HEK293 (cell line): ENCODE data around the gene ADGRD1.

Experiments
- CTCF ChIA-PET: fragments of 350-600 bp; formaldehyde crosslinking; extraction: SDS; loops from one replicate; lab custom pipeline; 2021; ENCODE audit warnings: antibody characterized with exemption; lab: Yijun Ruan, JAX
- POLR2A ChIA-PET: fragments of 300-600 bp; formaldehyde crosslinking; extraction: SDS; loops from one replicate; lab custom pipeline; 2020; ENCODE audit warnings: antibody characterized with exemption, inconsistent platforms; lab: Yijun Ruan, JAX
- H3K27ac ChIP-seq: fragments of 200-500 bp; sonication (Bioruptor generic); 2 replicates; pipeline ENCODE4 v1.5.1; 2014; ENCODE audit warnings: low read depth, low read length, control low read depth, inconsistent platforms; ENCODE audit errors: extremely low read depth
- H3K36me3 ChIP-seq, 2 experiments: fragments of 200-500 bp in 1 of 2; sonication (Bioruptor generic) in 1 of 2; 1 replicate in 1 of 2; 2 replicates in 1 of 2; pipeline ENCODE4 v1.5.1; 2014 to 2017; ENCODE audit warnings: inconsistent platforms in 2 of 2, low read length in 2 of 2; ENCODE audit not compliant: control insufficient read depth in 2 of 2, insufficient read depth in 1 of 2
- H3K4me1 ChIP-seq: fragments of 200-500 bp; sonication (Bioruptor generic); 2 replicates; pipeline ENCODE4 v1.5.1; 2014; ENCODE audit warnings: mild to moderate bottlenecking, low read length, inconsistent platforms; ENCODE audit not compliant: control insufficient read depth, insufficient read depth
- H3K4me3 ChIP-seq: 2 replicates; pipeline ENCODE4 v1.5.1; 2011; ENCODE audit warnings: low read depth, mild to moderate bottlenecking, control low read depth, low read length, moderate library complexity
- H3K9me3 ChIP-seq: fragments of 200-500 bp; sonication (Bioruptor generic); 2 replicates; pipeline ENCODE4 v1.5.1; 2014; ENCODE audit warnings: low read depth, low read length, inconsistent platforms; ENCODE audit not compliant: control insufficient read depth, insufficient read depth
- BCL11B ChIP-seq: fragments of 450-650 bp; formaldehyde crosslinking; IDR thresholded peaks from 2 replicates; pipeline ENCODE4 v1.5.1; 2016; ENCODE audit warnings: low read depth, missing biosample characterization, missing genetic modification characterization
- GLIS1 ChIP-seq: fragments of 450-650 bp; formaldehyde crosslinking; IDR thresholded peaks from 2 replicates; pipeline ENCODE4 v1.5.1; 2016; ENCODE audit warnings: missing biosample characterization, missing genetic modification characterization
- PRDM2 ChIP-seq: fragments of 450-650 bp; formaldehyde crosslinking; IDR thresholded peaks from 2 replicates; pipeline ENCODE4 v1.5.1; 2016; ENCODE audit warnings: missing biosample characterization, missing genetic modification characterization, borderline replicate concordance
- ZBTB11 ChIP-seq: fragments of 450-650 bp; formaldehyde crosslinking; conservative IDR thresholded peaks from 2 replicates; pipeline ENCODE4 v1.5.1; 2016; ENCODE audit warnings: low read depth, missing biosample characterization, missing genetic modification characterization
- ZBTB21 ChIP-seq: fragments of 450-650 bp; formaldehyde crosslinking; IDR thresholded peaks from 2 replicates; pipeline ENCODE4 v1.5.1; 2017; ENCODE audit warnings: missing biosample characterization, missing genetic modification characterization
- ZEB2 ChIP-seq: fragments of 450-650 bp; formaldehyde crosslinking; IDR thresholded peaks from 2 replicates; pipeline ENCODE4 v1.5.1; 2016; ENCODE audit warnings: missing biosample characterization, missing genetic modification characterization
- ZNF146 ChIP-seq: fragments of 450-650 bp; formaldehyde crosslinking; IDR thresholded peaks from 2 replicates; pipeline ENCODE4 v1.5.1; 2016; ENCODE audit warnings: missing biosample characterization, missing genetic modification characterization
- ZNF175 ChIP-seq: fragments of 450-650 bp; formaldehyde crosslinking; IDR thresholded peaks from 2 replicates; pipeline ENCODE4 v1.5.1; 2016; ENCODE audit warnings: missing biosample characterization, missing genetic modification characterization
- ZNF2 ChIP-seq: fragments of 450-650 bp; formaldehyde crosslinking; IDR thresholded peaks from 2 replicates; pipeline ENCODE4 v1.5.1; 2016; ENCODE audit warnings: missing biosample characterization, missing genetic modification characterization
- ZNF311 ChIP-seq: fragments of 450-650 bp; formaldehyde crosslinking; IDR thresholded peaks from 2 replicates; pipeline ENCODE4 v1.5.1; 2017; ENCODE audit warnings: missing biosample characterization, missing genetic modification characterization, borderline replicate concordance
- ZNF354C ChIP-seq: fragments of 450-650 bp; formaldehyde crosslinking; IDR thresholded peaks from 2 replicates; pipeline ENCODE4 v1.5.1; 2016; ENCODE audit warnings: missing biosample characterization, missing genetic modification characterization, low read depth, borderline replicate concordance
- ZNF37A ChIP-seq: fragments of 450-650 bp; IDR thresholded peaks from 2 replicates; pipeline ENCODE4 v1.5.1; 2018; ENCODE audit warnings: missing biosample characterization, missing genetic modification characterization
- ZNF394 ChIP-seq: fragments of 450-650 bp; formaldehyde crosslinking; IDR thresholded peaks from 2 replicates; pipeline ENCODE4 v1.5.1; 2016; ENCODE audit warnings: missing biosample characterization, missing genetic modification characterization, mild to moderate bottlenecking, moderate library complexity, borderline replicate concordance
- ZNF514 ChIP-seq: fragments of 450-650 bp; formaldehyde crosslinking; IDR thresholded peaks from 2 replicates; pipeline ENCODE4 v1.5.1; 2016; ENCODE audit warnings: missing biosample characterization, missing genetic modification characterization
- ZNF571 ChIP-seq: fragments of 450-650 bp; formaldehyde crosslinking; IDR thresholded peaks from 2 replicates; pipeline ENCODE4 v1.5.0; 2017; ENCODE audit warnings: missing biosample characterization, missing genetic modification characterization
- ZNF596 ChIP-seq: fragments of 450-650 bp; IDR thresholded peaks from 2 replicates; pipeline ENCODE4 v1.5.0; 2018; ENCODE audit warnings: missing biosample characterization, mild to moderate bottlenecking, missing genetic modification characterization, moderate library complexity
- ZNF704 ChIP-seq: fragments of 450-650 bp; formaldehyde crosslinking; IDR thresholded peaks from 2 replicates; pipeline ENCODE4 v1.5.1; 2016; ENCODE audit warnings: missing biosample characterization, missing genetic modification characterization
- ZNF76 ChIP-seq: fragments of 450-650 bp; formaldehyde crosslinking; IDR thresholded peaks from 2 replicates; pipeline ENCODE4; 2016; ENCODE audit warnings: low read depth, missing biosample characterization, missing genetic modification characterization, borderline replicate concordance

The ADGRD1 gene

GRCh38 chr12:131033486-131033885 lies 79.8 kb downstream of the ADGRD1 start:
- TF ChIP-seq PRDM2 (tag by site-specific recombination), result no peak
- no peak for TF ChIP-seq ZNF571
- no peak for TF ChIP-seq ZNF311 (tag by site-specific recombination)
- TF ChIP-seq ZNF394 (tag by site-specific recombination), result no peak
- no peak for TF ChIP-seq ZNF146 (tag by site-specific recombination)
- no peak for TF ChIP-seq GLIS1 (tag by site-specific recombination)
- no peak for TF ChIP-seq ZBTB21 (tag by site-specific recombination)
- TF ChIP-seq BCL11B, result no peak
- TF ChIP-seq ZNF704 (tag by site-specific recombination), result no peak
- no peak for TF ChIP-seq ZEB2
- TF ChIP-seq ZNF514 (tag by site-specific recombination), result no peak
- TF ChIP-seq ZNF596 (tag by site-specific recombination), result no peak
- no peak for TF ChIP-seq ZNF76 (tag by site-specific recombination)
- no peak for TF ChIP-seq ZNF37A (tag by site-specific recombination)
- no peak for TF ChIP-seq ZNF354C (tag by site-specific recombination)
- no peak for TF ChIP-seq ZBTB11 (tag by site-specific recombination)
- TF ChIP-seq ZNF175 (tag by site-specific recombination), result no peak
- no peak for TF ChIP-seq ZNF2 (tag by site-specific recombination)
- H3K4me3 ChIP-seq, result no peak overlapping the region
- ChIA-PET CTCF (no interaction called here), POLR2A (interaction anchor here (0.8 kb wide), 1 partner anchor 678 kb away, joined by 4 read pairs; the partner anchor contains the start of gene SFSWAP)
- H3K9me3 ChIP-seq, result no peaks in the 10 kb centered on the region
- no peak overlapping the region for H3K27ac ChIP-seq
- H3K4me1 ChIP-seq, result no peaks in the 10 kb centered on the region
- no peaks in the 10 kb centered on the region for H3K36me3 ChIP-seq
